ENCODE results near the gene TCEA3. TPM values are rescaled to one million over a fixed set of nuclear protein-coding genes. Genes with fewer than 3 reads are reported as not detected.
A peak's percentile ranks its signal among the peaks of the same experiment; 100 is the strongest.

TCEA3 gene
- total and polyA plus RNA-seq, 2 donors (not counting 3 experiments of a cell fraction or from before 2014, with no cell fraction given) = 1.5 to 3.7 TPM

DNA sequence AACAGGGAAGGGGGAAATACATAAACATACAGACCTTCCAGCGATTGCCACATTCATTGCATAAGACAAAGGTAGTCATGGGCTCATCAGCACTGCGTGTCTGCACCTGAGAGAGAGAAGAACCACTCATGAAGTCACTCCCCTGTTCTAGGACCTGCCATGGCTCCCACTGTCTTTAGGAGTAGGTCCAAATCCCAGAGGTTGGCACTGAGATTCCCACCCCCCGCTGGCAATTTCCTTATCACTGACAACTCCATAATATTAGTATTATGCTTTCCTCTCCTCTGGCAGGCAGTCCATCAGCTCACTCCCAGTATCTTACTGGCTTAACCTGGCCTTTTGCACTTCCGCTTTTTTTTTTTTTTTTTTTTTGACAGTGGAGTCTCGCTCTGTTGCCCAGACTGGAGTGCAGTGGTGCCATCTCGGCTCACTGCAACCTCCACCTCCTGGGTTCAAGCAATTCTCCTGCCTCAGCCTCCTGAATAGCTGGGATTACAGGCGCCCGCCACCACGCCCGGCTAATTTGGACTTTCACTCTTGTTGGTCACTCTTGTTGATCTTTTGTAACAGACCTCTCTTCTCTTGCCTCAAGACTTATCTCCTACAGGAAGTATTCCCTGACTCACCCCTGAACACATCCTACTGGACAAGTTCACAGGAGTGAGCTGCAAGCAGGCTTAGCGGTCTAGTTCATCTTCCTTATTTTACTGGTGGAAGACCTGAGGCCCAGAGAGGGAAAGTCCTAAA lies 40.1 kb downstream of the TCEA3 start:
- Histone ChIP-seq H3K27ac (ENCODE audit: insufficient read depth, low read depth, low read length) (no peak overlapping the region), H3K4me3 (replicated peaks in 1 of 3; ENCODE audit: insufficient read depth in 1 of 3, low read depth in 1 of 3, low read length in 3 of 3) (no peak overlapping the region), H4K20me1 (replicated peaks; ENCODE audit: control insufficient read depth, extremely low read depth, insufficient read depth, low read length) (no peaks in the 10 kb centered on the region), H3K4me2 (ENCODE audit: insufficient read depth, low read length) (no peak overlapping the region), H3K36me3 (ENCODE audit: control insufficient read depth in 2 of 2, extremely low read depth in 1 of 2, insufficient read depth in 2 of 2, low read length in 2 of 2) (no peaks in the 10 kb centered on the region), H3K79me2 (ENCODE audit: control insufficient read depth, insufficient read depth, low read length) (no peaks in the 10 kb centered on the region), H3K9me3 (replicated peaks; ENCODE audit: control insufficient read depth, insufficient read depth, low read length) (no peaks in the 10 kb centered on the region), H3K9ac (replicated peaks; ENCODE audit: extremely low read depth, insufficient read depth, low read length) (no peak overlapping the region), H3K9me1 (replicated peaks; ENCODE audit: control insufficient read depth, extremely low read depth, insufficient read depth, low read length) (no peaks in the 10 kb centered on the region), H3K27me3 (ENCODE audit: control insufficient read depth in 2 of 2, insufficient read depth in 2 of 2, low read length in 2 of 2) (no peaks in the 10 kb centered on the region), H3K4me1 (ENCODE audit: control insufficient read depth, extremely low read depth, insufficient read depth, low read length) (peaks cover 20% of the 10 kb centered on the region), H2AFZ (ENCODE audit: low read depth, low read length) (no peak overlapping the region)
- intact Hi-C loops (cut with micrococcal nuclease) (loop anchor here (1.0 kb wide), 1 partner anchor 10 kb away; no protein-coding TSS in a partner anchor), dilution Hi-C loops (cut with MboI; ENCODE audit: extremely low pct_ligation_motif_present, low sequenced_read_pairs) (no loop called here)
- FAIRE-seq = peak; percentile 55
- DNase-seq (ENCODE audit: low read depth, low spot score) = peak; percentile 21
- no TSS peak for BruUV-seq (replicated peaks)
- ChIA-PET POLR2A (interaction anchor here (0.7 to 1.3 kb wide), 5 partner anchors 15 to 151 kb away, joined by 3 to 8 read pairs (median 4); partner anchors contain the start of genes HNRNPR and ZNF436), CTCF (interaction anchor here (0.8 to 1.2 kb wide), 8 partner anchors 10 to 253 kb away, joined by 3 to 7 read pairs (median 4); partner anchors contain the start of gene ZNF436)
- TF ChIP-seq FOS (IDR thresholded peaks at IDR 0.05; ENCODE audit: borderline replicate concordance, insufficient read depth, low read length) (peak; percentile 59), MYC (IDR thresholded peaks at IDR 0.05; ENCODE audit: low read depth, low read length) (no peak)

GRCh38 chr1:23383577-23384311 lies 40.8 kb downstream of the TCEA3 start:
- FAIRE-seq (peak; percentile 38), DNase-seq (ENCODE audit: low read depth, low spot score) (no peak)
- intact Hi-C loops (cut with micrococcal nuclease) = loop anchor here (1.0 kb wide), 1 partner anchor 11 kb away; no protein-coding TSS in a partner anchor

More at GRCh38 chr1:23383577-23384311, 40.8 kb downstream of the TCEA3 start:
- H3K4me1 ChIP-seq (ENCODE audit: control insufficient read depth, extremely low read depth, insufficient read depth, low read length) = peaks cover 20% of the 10 kb centered on the region
- H4K20me1 ChIP-seq (replicated peaks; ENCODE audit: control insufficient read depth, extremely low read depth, insufficient read depth, low read length) = no peaks in the 10 kb centered on the region
- H3K9ac ChIP-seq (replicated peaks; ENCODE audit: extremely low read depth, insufficient read depth, low read length) = no peak overlapping the region
- H3K27me3 ChIP-seq (ENCODE audit: control insufficient read depth in 2 of 2, insufficient read depth in 2 of 2, low read length in 2 of 2) = no peaks in the 10 kb centered on the region
- ChIA-PET CTCF (interaction anchor here (1.0 kb wide), 1 partner anchor 42 kb away, joined by 3 read pairs; no protein-coding TSS in a partner anchor), POLR2A (interaction anchor here (0.7 kb wide), 1 partner anchor 150 kb away, joined by 6 read pairs; no protein-coding TSS in a partner anchor)
- no peak overlapping the region for H3K4me3 ChIP-seq (replicated peaks in 1 of 3; ENCODE audit: insufficient read depth in 1 of 3, low read depth in 1 of 3, low read length in 3 of 3)
- H3K79me2 ChIP-seq (ENCODE audit: control insufficient read depth, insufficient read depth, low read length) = no peaks in the 10 kb centered on the region
- TF ChIP-seq, protein P1, sequence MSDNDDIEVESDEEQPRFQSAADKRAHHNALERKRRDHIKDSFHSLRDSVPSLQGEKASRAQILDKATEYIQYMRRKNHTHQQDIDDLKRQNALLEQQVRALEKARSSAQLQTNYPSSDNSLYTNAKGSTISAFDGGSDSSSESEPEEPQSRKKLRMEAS (IDR thresholded peaks at IDR 0.05; ENCODE audit: insufficient read depth, insufficient read length) = peak; percentile 17
- TF ChIP-seq CTCF (IDR thresholded peaks at IDR 0.05; ENCODE audit: extremely low read depth in 1 of 2, insufficient read depth in 1 of 2, low read depth in 1 of 2, low read length in 2 of 2) = no peak
- BruUV-seq (replicated peaks) = no TSS peak
- no peaks in the 10 kb centered on the region for H3K9me1 ChIP-seq (replicated peaks; ENCODE audit: control insufficient read depth, extremely low read depth, insufficient read depth, low read length)
- H3K4me2 ChIP-seq (ENCODE audit: insufficient read depth, low read length) = no peak overlapping the region
- H2AFZ ChIP-seq (ENCODE audit: low read depth, low read length) = peak overlapping the region; percentile 12
- no peaks in the 10 kb centered on the region for H3K9me3 ChIP-seq (replicated peaks; ENCODE audit: control insufficient read depth, insufficient read depth, low read length)
- dilution Hi-C loops (cut with MboI; ENCODE audit: extremely low pct_ligation_motif_present, low sequenced_read_pairs) = no loop called here
- H3K36me3 ChIP-seq (ENCODE audit: control insufficient read depth in 2 of 2, extremely low read depth in 1 of 2, insufficient read depth in 2 of 2, low read length in 2 of 2) = no peaks in the 10 kb centered on the region
- no peak overlapping the region for H3K27ac ChIP-seq (ENCODE audit: insufficient read depth, low read depth, low read length)
